GM23248 (cell line): ENCODE data around the gene CORIN.

Experiments
- EZH2 ChIP-seq: fragments of 200-600 bp; sonication (generic); IDR thresholded peaks from 2 replicates; pipeline ENCODE4 v1.6.1; 2018; ENCODE audit warnings: antibody characterized with exemption, mild to moderate bottlenecking; ENCODE audit not compliant: insufficient read depth, poor library complexity, severe bottlenecking
- EZH2phosphoT487 ChIP-seq: fragments of 200-600 bp; sonication (generic); IDR thresholded peaks from 2 replicates; pipeline ENCODE4 v1.6.1; 2018; ENCODE audit warnings: antibody characterized with exemption, moderate library complexity, mild to moderate bottlenecking, low read depth; ENCODE audit not compliant: insufficient read depth

DNA sequence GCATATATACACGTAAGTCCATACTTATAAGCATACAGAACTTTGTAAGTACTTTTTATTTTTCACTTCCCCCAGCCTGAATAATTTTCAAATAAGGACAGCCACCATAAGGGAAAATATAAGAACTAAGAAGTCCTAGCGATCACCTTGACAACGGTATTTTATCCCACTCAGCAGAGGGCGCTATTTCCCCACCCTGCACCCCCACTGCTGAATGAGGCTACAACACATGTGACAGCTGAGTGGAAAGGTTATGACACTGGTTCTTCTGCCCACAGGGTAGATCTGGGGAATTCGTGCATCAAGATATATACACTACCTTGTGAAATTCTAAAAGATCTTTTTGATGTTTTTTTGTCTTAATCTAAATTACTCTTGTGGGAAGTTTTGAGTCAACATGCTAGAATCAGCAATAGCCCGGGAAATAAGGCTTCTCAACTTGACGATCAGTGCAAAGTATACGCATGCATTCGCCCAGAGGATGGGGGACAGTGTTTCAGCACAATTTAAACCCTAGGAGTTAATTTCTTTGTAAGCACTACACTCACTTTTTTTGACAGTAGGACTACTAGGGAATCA, 151.5 kb downstream of the CORIN start:
- TF ChIP-seq EZH2, result no peak
- TF ChIP-seq EZH2phosphoT487, result no peak
